RWPE2 (cell line): ENCODE measurements around the gene EEFSEC.

Experiments
- ATAC-seq: fragments of 200-7000 bp; cut with Tn5 transposase; 3 replicates; pipeline ENCODE4 v1.9.1; 2021; ENCODE audit warnings: low read depth
- DNase-seq: peaks from one replicate; pipeline ENCODE4 v3.0.0-alpha.2; 2020; ENCODE audit warnings: low spot score
- H3K27ac ChIP-seq: fragments of 450-650 bp; 2 replicates; pipeline ENCODE4 v1.5.1; 2017; ENCODE audit warnings: mild to moderate bottlenecking; ENCODE audit not compliant: poor library complexity, severe bottlenecking
- H3K27me3 ChIP-seq: fragments of 250-450 bp; sonication (Bioruptor Pico); 2 replicates; pipeline ENCODE4 v1.5.1; 2021; ENCODE audit warnings: mild to moderate bottlenecking, moderate library complexity; ENCODE audit not compliant: insufficient read depth, poor library complexity, severe bottlenecking
- H3K36me3 ChIP-seq: fragments of 250-450 bp; sonication (Bioruptor Pico); 2 replicates; pipeline ENCODE4 v1.5.1; 2020; ENCODE audit warnings: low read depth, mild to moderate bottlenecking, moderate library complexity
- H3K4me1 ChIP-seq: fragments of 250-450 bp; sonication (Bioruptor Pico); 2 replicates; pipeline ENCODE4 v1.5.1; 2021; ENCODE audit warnings: mild to moderate bottlenecking, moderate library complexity; ENCODE audit not compliant: insufficient read depth, poor library complexity, severe bottlenecking
- H3K4me3 ChIP-seq: fragments of 250-450 bp; sonication (Bioruptor Pico); 2 replicates; pipeline ENCODE4 v1.5.1; 2021; ENCODE audit warnings: mild to moderate bottlenecking, moderate library complexity; ENCODE audit not compliant: severe bottlenecking
- H3K9me3 ChIP-seq: fragments of 250-450 bp; sonication (Bioruptor Pico); 2 replicates; pipeline ENCODE4 v1.5.1; 2021; ENCODE audit warnings: mild to moderate bottlenecking, moderate library complexity; ENCODE audit not compliant: severe bottlenecking
- TF ChIP-seq, protein P1 (sequence below): fragments of 450-650 bp; IDR thresholded peaks from one replicate; pipeline ENCODE4 v1.5.1; 2017; ENCODE audit warnings: mild to moderate bottlenecking, moderate library complexity; ENCODE audit not compliant: poor library complexity, severe bottlenecking

EEFSEC gene

DNA sequence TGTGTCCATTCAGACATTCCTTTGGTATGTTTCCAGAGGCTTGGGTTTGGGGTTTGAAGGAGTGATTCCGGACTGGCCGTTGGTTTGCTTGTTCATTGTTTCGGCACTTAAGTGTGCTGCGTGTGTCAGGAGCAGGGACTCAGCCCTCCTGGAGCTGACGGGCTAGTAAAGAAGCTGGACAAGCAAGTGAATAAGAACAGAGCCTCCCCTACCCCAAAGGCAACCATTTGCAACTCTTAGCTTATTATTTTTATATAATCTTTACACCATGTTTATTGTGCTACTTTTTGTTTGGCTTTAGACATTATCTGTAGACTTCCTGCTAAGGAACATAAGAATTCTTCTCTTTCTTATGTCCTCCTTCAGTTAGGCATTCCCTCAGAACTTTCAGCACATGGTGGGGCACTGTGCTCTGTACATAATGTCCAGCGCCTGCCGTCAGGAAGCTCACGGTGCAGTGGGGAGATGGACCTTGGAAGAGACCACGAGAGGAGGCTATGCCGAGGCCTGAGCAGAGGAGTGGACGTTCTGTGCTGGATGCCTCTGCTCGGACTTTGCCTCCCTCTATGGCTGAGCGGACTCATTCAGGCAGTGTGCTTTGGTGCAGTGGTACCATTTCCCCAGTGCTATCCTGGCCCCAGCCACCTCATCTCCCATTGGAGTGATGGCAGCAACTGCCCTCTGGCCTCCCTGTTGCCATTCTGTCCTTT is 65.4 kb downstream of the EEFSEC start:
- Histone ChIP-seq H3K27me3 (no peaks in the 10 kb centered on the region), H3K4me3 (no peak overlapping the region), H3K27ac (no peak overlapping the region), H3K36me3 (no peaks in the 10 kb centered on the region), H3K4me1 (peaks cover 5% of the 10 kb centered on the region), H3K9me3 (peaks cover 10% of the 10 kb centered on the region)
- no peak for DNase-seq
- TF ChIP-seq, protein P1, sequence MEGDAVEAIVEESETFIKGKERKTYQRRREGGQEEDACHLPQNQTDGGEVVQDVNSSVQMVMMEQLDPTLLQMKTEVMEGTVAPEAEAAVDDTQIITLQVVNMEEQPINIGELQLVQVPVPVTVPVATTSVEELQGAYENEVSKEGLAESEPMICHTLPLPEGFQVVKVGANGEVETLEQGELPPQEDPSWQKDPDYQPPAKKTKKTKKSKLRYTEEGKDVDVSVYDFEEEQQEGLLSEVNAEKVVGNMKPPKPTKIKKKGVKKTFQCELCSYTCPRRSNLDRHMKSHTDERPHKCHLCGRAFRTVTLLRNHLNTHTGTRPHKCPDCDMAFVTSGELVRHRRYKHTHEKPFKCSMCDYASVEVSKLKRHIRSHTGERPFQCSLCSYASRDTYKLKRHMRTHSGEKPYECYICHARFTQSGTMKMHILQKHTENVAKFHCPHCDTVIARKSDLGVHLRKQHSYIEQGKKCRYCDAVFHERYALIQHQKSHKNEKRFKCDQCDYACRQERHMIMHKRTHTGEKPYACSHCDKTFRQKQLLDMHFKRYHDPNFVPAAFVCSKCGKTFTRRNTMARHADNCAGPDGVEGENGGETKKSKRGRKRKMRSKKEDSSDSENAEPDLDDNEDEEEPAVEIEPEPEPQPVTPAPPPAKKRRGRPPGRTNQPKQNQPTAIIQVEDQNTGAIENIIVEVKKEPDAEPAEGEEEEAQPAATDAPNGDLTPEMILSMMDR, result no peak
- ATAC-seq, result no peak

DNA sequence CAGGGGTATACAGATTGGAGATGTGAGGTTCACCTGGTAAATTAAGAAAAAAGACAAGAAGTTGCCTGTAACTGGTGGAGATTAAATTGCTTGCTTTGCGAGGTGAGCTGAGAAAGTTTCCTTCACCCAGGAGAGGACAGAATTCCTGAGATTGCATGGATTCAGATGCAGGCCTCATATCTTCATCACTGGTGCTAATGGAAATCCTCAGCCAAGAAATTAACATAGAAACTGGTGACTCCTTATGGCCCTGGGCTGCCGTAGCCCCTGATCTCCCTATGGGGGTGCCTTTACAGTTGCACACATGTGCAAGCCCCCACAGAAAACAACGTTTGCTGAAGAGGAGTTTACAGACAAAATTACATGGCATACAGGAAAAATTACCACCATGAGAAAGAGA is 68.0 kb downstream of the EEFSEC start:
- peaks cover 5% of the 10 kb centered on the region for H3K4me1 ChIP-seq
- ATAC-seq, result no peak

DNA sequence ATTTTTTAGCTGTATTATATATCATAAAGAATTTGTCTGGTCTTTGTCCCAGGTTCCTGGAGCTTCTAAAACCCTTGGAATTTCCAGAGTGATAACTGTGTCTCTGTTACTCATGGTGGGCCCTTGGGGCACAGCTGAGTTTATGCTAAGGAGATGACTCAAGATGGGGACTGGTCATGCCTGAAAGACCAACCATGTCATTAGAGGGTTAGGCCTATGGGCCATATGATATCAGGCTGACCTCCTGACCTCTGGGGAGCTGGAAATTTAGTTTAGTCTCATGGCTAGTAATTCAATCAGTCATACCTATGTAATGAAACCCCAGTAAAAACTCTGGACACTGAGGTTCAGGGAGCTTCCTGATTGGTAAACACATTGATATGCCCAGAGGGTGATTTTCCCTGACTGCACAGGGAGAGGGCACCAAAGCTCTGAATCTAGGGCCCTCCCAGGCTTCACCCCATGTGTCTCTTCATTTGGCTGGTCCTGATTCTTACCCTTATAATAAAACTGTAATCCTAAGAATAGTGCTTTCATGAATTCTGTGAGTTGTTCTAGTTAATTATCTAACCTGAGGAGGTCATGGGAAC is 69.6 kb downstream of the EEFSEC start:
- DNase-seq (no peak), ATAC-seq (no peak)
- H3K27ac ChIP-seq, result no peak overlapping the region
- no peak overlapping the region for H3K4me3 ChIP-seq
- no peaks in the 10 kb centered on the region for H3K4me1 ChIP-seq
- no peaks in the 10 kb centered on the region for H3K36me3 ChIP-seq
- TF ChIP-seq, protein P1, result no peak
- peaks cover 10% of the 10 kb centered on the region for H3K9me3 ChIP-seq
- H3K27me3 ChIP-seq, result no peaks in the 10 kb centered on the region

More for the DNA sequence above, 68.0 kb downstream of the EEFSEC start:
- Histone ChIP-seq H3K9me3 (peaks cover 10% of the 10 kb centered on the region), H3K27ac (no peak overlapping the region), H3K36me3 (no peaks in the 10 kb centered on the region), H3K4me3 (no peak overlapping the region), H3K27me3 (no peaks in the 10 kb centered on the region)
- TF ChIP-seq, protein P1, result no peak
- no peak for DNase-seq

DNA sequence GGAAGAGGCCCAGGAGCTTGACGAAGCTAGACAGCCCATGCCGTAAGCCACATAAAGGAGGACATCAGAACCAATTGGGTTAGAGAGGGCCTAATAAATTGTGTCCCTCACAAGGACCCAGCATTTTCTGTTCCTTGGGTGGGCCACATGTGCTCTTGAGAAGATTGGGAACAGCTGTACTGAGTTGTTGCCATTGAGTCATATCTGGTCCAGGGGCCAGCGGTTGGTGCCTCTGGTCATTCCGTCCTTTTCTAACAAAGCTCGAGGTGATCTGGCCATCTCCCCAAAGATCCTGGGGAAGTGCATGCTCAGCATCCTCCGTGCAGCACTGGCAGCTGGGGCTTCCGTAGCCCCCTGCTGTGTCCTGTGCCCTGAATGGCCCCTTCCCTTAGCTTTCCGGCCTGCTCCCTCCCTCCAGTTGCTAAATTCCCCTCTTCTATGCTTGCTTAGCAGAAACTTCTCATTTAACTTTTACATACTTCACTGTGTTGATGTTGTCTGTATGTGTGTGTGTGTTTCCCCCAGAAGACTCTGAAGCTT is 73.0 kb downstream of the EEFSEC start:
- DNase-seq, result no peak

More for the DNA sequence above, 73.0 kb downstream of the EEFSEC start:
- Histone ChIP-seq H3K27me3 (no peaks in the 10 kb centered on the region), H3K4me1 (no peaks in the 10 kb centered on the region), H3K4me3 (no peak overlapping the region), H3K9me3 (peaks cover 10% of the 10 kb centered on the region), H3K36me3 (no peaks in the 10 kb centered on the region), H3K27ac (no peak overlapping the region)
- TF ChIP-seq, protein P1, result no peak
- no peak for ATAC-seq
